T-helper 9 cell (primary cell): ENCODE measurements around the gene GYPC.
"Not testable (repeated sequence)": the region's sequence is repeated elsewhere in the genome, so short reads cannot be mapped to it uniquely, and the experiment has no call there.

Experiments
- DNase-seq: peaks from one replicate; pipeline ENCODE4 v3.0.0-alpha.2; 2020
- total RNA-seq, 2 donors: gene quantifications; one replicate each; lab custom pipeline; 2026; lab: John Stamatoyannopoulos, UW

GYPC gene
- 62.0 to 84.5 reads per million in 2 donors for total RNA-seq

DNA sequence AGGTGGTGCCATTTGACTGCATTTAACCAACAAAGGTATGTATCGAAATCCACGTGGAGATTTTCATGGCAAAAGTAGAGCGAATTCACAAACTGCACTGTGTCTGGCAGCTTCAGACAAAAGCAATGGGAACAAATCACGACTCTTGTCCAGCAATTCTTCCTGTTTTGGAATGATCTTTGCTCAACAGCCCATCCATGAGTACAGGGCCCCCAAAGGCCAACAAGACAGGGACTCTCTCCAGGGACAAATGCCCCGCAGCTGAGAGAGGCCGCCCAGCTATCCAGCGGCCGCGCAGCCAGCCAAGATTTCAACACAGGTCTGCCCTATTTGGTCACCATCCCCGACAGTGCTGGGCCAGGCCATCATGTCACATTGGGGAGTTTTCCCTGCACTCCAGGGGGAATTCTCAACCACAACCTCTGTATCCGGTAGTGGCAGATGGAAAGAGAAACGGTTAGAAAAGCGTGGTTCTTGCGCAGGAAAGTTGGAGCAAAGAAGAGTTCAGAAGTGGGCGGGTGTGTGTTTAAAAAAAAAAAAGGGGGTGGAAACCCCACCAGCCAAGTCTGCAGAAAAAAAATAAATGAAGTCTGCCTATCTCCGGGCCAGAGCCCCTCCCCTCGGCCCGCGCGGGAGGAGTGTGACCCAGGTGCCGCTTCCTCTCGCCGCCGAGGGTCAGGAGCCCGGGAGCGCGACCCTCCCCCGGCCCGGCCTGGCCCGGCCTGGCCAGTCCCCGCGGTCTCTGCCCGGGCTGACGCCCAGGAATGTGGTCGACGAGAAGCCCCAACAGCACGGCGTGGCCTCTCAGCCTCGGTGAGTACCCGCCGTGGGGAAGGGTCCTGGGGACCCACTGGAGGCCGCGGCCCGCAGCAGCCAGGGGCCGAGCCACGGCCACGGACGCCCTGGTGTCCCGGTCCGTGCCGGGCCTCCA, at the start of gene GYPC:
TSS of gene GYPC (plus strand) at position 659 of the 931 bp plus-strand sequence. CDS start at position 765, 106 bp downstream.
- DNase-seq, result peak; percentile 40

GRCh38 chr2:126614524-126615227, 41.3 kb upstream of the GYPC start:
- no peak for DNase-seq

DNA sequence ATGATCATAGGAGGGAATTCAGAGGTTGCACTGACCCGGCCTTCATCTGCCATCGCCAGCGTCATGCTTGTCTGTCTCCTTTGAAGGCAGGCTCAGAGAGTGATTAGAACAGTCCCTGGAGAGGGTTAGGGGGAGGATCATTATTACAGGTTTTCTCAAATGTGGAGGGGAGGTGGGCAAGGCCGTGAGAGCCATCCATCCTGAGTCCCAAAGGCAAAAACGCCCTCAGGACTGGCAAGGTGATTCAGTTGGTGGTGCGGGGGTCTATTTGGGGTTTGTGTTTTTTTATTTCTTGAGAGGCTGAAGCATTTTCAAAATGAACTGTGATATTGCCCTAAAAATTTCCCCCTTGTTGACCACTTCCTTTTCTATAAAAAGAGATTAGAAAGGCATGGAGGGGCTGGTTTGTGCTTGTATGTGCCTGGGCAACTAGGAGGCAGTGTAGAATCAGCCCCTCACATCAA, 39.3 kb upstream of the GYPC start:
- no peak for DNase-seq

- no peak for DNase-seq
Measured at GRCh38 chr2:126620302-126620701, 35.7 kb upstream of the GYPC start.

DNA sequence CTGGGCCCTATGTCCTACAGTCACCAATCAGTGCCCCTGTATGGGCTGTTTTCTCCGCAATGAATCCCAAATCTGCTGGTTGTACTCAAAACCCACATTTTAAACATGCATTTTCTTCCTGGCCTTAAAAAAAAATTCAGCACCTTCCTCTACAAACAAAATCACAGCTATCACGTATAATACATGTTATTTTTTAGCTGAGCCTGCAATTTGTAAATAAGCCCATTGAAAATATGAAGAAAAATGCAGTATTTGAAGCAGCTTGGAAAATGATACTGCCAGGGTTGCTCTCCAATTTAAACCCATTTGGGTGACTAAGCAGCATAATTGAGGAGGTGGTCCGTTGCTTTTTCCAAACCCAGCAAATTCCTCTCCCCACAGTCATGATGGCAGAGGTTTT, 33.0 kb upstream of the GYPC start:
- no peak for DNase-seq

- no peak for DNase-seq
Measured at GRCh38 chr2:126627643-126628042, 28.3 kb upstream of the GYPC start.

- peak; percentile 6 for DNase-seq
Measured at GRCh38 chr2:126634273-126634861, 21.6 kb upstream of the GYPC start.

GRCh38 chr2:126635281-126635680, 20.7 kb upstream of the GYPC start:
- DNase-seq, result no peak

DNA sequence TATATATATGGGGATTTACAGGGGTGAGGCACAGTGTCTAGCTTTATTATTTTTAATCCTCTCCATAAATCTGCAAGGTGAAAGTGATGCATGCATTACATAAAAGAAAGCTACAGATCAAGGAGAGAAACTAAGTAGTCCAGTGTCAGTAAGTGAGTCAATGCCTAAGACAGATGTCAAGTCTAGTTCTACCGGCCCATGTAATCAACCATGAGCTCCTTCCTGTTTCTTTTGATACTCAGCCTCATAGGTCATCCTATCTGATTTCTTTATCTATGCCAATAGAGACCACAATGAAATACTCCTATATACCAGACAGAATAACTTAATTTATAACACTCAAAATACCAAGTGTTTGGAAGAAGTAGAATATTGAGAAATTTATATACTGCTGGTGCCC, 20.2 kb upstream of the GYPC start:
- DNase-seq, result no peak

- DNase-seq, result no peak
Measured at GRCh38 chr2:126637386-126637785, 18.6 kb upstream of the GYPC start.

GRCh38 chr2:126638746-126639145, 17.2 kb upstream of the GYPC start:
- DNase-seq, result no peak

DNA sequence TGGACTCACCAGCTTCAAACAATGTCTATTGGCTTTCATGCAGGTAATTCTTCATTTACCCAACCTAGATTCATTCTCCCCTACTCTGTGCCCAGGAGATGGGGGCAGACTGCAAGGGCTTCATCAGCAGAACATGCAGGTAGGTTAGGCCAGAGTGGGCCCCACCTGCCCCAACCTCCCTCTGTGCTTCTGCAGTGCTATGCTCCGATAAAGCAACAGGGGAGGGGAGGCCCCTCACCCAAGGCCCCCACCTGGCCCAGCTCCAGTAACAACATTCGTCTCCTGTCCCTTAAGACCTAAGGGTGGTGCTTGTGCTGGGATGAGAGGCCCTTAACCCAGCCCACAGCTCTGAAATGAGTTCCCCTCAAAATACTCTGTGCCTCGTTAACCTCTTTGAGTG, 16.7 kb upstream of the GYPC start:
- DNase-seq, result no peak

GRCh38 chr2:126641294-126641693, 14.7 kb upstream of the GYPC start:
- DNase-seq, result not testable (repeated sequence)

DNA sequence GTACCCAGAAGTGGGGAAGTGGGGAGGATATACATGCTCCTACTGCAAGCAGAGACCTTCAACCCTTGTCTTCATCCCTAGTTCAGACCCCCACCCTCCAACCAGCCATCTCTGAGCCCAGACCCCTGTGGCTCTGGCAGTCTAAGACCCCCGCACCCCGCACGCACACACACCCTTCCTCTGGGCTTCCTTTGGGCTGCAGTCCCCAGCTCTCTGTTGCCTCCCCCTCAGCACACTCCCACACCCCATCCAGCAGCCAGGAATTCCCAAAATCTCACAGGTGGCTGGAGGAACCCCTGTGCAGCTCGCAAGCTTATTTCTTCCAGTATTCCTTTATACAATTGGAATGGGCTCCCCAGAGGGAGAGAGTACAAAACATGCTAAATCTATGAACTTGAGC, 13.9 kb upstream of the GYPC start:
- no peak for DNase-seq

DNA sequence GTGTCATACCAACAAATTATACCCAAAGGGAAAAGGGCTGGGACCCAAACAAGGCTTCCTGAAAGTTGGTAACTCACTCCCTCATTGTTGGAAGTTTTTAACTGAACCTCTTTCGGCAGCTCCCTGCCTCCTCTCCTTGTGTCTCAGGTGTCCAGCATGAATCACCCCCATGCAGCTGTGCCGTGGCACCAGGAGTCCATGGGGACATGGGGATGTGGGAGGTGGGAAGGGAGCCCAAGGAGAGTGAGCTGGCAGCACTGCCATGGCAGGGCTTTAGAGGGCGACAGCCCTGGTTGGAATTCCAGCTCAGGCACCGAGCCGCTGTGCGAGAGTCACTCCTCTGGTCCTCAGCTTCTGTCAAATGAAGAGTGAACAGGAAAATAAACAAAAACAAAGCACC, 12.5 kb upstream of the GYPC start:
- DNase-seq, result no peak

GRCh38 chr2:126643972-126644371, 12.0 kb upstream of the GYPC start:
- DNase-seq, result no peak

GRCh38 chr2:126644630-126645191, 11.2 kb upstream of the GYPC start:
- DNase-seq, result no peak

DNA sequence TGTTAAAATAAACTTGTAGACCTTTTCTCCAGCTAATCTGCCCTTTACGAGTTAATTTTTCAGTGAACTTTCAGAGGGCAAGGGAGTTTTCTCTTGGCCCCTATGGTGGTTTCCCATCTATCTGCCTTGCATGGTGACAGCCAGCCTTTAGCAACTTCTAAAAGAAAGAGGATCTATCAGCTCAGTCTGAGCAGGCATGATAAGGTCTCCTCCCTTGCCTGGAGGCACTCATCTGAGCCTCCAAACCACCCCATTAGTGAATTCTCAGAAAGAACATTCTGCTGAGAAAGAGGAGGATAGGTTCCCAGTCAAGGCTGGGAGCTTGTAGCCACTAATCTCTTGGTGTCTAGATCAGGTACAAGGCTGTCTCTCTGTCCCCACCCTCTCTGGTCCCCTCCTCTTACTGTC, 10.7 kb upstream of the GYPC start:
- DNase-seq, result no peak

DNA sequence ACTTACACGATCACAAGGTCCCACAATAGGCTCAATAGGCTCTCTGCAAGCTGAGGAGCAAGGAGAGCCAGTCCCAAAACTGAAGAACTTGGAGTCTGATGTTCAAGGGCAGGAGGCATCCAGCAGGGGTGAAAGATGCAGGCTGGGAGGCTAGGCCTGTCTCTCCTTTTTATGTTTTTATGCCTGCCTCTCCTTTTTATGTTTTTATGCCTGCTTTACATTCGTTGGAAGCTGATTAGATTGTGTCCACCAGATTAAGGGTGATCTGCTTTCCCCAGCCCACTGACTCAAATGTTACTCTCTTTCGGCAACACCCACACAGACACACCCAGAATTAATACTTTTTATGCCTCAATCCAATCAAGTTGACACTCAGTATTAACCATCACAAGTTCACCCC, 9.9 kb upstream of the GYPC start:
- DNase-seq, result no peak

- not testable (repeated sequence) for DNase-seq
Measured at GRCh38 chr2:126647714-126648344, 8.1 kb upstream of the GYPC start.

GRCh38 chr2:126648345-126648786, 7.6 kb upstream of the GYPC start:
- not testable (repeated sequence) for DNase-seq

DNA sequence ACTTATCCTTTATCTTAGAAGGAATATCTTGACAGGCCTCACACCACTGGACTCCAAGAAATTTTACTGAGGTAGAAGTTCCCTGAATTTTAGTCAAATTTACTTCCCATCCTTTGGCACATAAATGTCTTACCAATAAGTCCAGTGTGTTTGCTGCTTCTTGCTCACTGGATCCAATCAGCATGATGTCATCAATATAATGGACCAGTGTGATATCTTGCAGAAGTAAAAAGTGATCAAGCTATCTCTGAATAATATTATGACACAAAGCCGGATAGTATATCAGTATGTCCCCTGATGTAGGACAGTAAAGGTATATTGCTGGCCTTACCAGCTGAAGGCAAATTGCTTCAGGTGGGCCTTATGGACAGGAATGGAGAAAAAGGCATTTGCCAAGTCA, 6.9 kb upstream of the GYPC start:
- DNase-seq, result no peak
